HepG2 (cell line): Measurements from ENCODE around the gene KPNA4. TPM values are rescaled to one million over a fixed set of nuclear protein-coding genes. Genes with fewer than 3 reads are reported as not detected.

Source experiments
- ATAC-seq: fragments of 200-7000 bp; cut with Tn5 transposase; 3 replicates; pipeline ENCODE4 v1.9.1; 2020; ENCODE audit warnings: mild to moderate bottlenecking, moderate library complexity
- BruUV-seq: library from RNA; stranded (reverse); fragments of 400-500 nt; replicated peaks from 2 replicates; lab custom pipeline; 2021; lab: Mats Ljungman, UMichigan
- CTCF ChIA-PET: fragments of 300-600 bp; formaldehyde crosslinking; extraction: SDS; loops from one replicate; lab custom pipeline; 2021; ENCODE audit warnings: low total read pairs, inconsistent platforms, low intra/inter-chr PET ratio; lab: Yijun Ruan, JAX
- POLR2A ChIA-PET: fragments of 350-600 bp; sonication (Branson Sonifier 250); formaldehyde crosslinking; loops from one replicate; lab custom pipeline; 2020; ENCODE audit warnings: antibody characterized with exemption, inconsistent platforms; lab: Yijun Ruan, JAX
- DNase-seq: peaks from one replicate; pipeline ENCODE4 v3.0.0-alpha.2; 2015; ENCODE audit warnings: low spot score
- FAIRE-seq: peaks from 3 replicates; lab custom pipeline; 2011; peaks lifted over from hg19 to GRCh38; lab: Jason Lieb, UNC
- H2AFZ ChIP-seq: one replicate; pipeline ENCODE4 v1.6.1; 2011; ENCODE audit warnings: low read length, inconsistent platforms
- H3K27ac ChIP-seq: fragments of 300-600 bp; 3 replicates; pipeline ENCODE4 v1.8.0; 2011; ENCODE audit warnings: mixed run types, mild to moderate bottlenecking, mixed read lengths, low read length, inconsistent platforms; ENCODE audit not compliant: insufficient read depth; ENCODE audit errors: extremely low read length
- H3K27me3 ChIP-seq, 2 experiments: fragments of 200-600 bp in 1 of 2; 2 replicates in 1 of 2; 3 replicates in 1 of 2; pipeline versions ENCODE4 v1.6.0 to v1.8.0; 2011; ENCODE audit warnings: low read length in 2 of 2, mild to moderate bottlenecking in 2 of 2, moderate library complexity in 2 of 2, inconsistent platforms in 1 of 2; ENCODE audit not compliant: insufficient read depth in 2 of 2, control insufficient read depth in 1 of 2
- H3K36me3 ChIP-seq, 2 experiments: fragments of 200-600 bp in 1 of 2; replicated peaks in 1 of 2; 2 replicates in 1 of 2; 3 replicates in 1 of 2; pipeline versions ENCODE4 v1.5.1 to v1.8.0; 2011; ENCODE audit warnings: low read length in 2 of 2, inconsistent platforms in 1 of 2; ENCODE audit not compliant: insufficient read depth in 2 of 2, control insufficient read depth in 1 of 2
- H3K4me1 ChIP-seq: 2 replicates; pipeline ENCODE4 v1.5.1; 2012; ENCODE audit warnings: low read length, inconsistent platforms; ENCODE audit not compliant: insufficient read depth
- H3K4me2 ChIP-seq: 2 replicates; pipeline ENCODE4 v1.6.0; 2011; ENCODE audit warnings: low read depth, low read length, inconsistent platforms
- H3K4me3 ChIP-seq, 3 experiments: fragments of 200-600 bp in 1 of 3; sonication (generic), shearing (Covaris generic) in 1 of 3; replicated peaks in 1 of 3; 2 replicates each; pipeline ENCODE4 v1.5.1; 2011 to 2016; ENCODE audit warnings: low read length in 3 of 3, inconsistent platforms in 2 of 3, low read depth in 2 of 3, mild to moderate bottlenecking in 2 of 3, control low read depth in 1 of 3, mixed read lengths in 1 of 3; ENCODE audit not compliant: insufficient read depth in 1 of 3
- H3K79me2 ChIP-seq: one replicate; pipeline ENCODE4 v1.6.1; 2011; ENCODE audit warnings: low read length, inconsistent platforms; ENCODE audit not compliant: insufficient read depth
- H3K9ac ChIP-seq: 2 replicates; pipeline ENCODE4 v1.6.0; 2011; ENCODE audit warnings: mild to moderate bottlenecking, low read depth, low read length, inconsistent platforms; ENCODE audit not compliant: insufficient read depth
- H3K9me3 ChIP-seq: 2 replicates; pipeline ENCODE4 v1.5.1; 2012; ENCODE audit warnings: mild to moderate bottlenecking, low read length
- H4K20me1 ChIP-seq: 2 replicates; pipeline ENCODE4 v1.6.0; 2011; ENCODE audit warnings: inconsistent platforms, mild to moderate bottlenecking, low read length, moderate library complexity; ENCODE audit not compliant: insufficient read depth
- ELF4 ChIP-seq: sonication (generic); formaldehyde crosslinking; IDR thresholded peaks from 2 replicates; pipeline ENCODE4 v1.5.0; 2020; ENCODE audit warnings: missing genetic modification reagents, mild to moderate bottlenecking, moderate library complexity, borderline replicate concordance
- GTF3A ChIP-seq: sonication (generic); formaldehyde crosslinking; conservative IDR thresholded peaks from 2 replicates; pipeline ENCODE4 v1.4.0; 2020; ENCODE audit warnings: mild to moderate bottlenecking, missing genetic modification reagents
- KDM6A ChIP-seq: IDR thresholded peaks from 2 replicates; pipeline ENCODE4 v1.6.1; 2016; ENCODE audit warnings: low read depth
- KLF9 ChIP-seq: IDR thresholded peaks from 2 replicates; pipeline ENCODE4 v1.6.1; 2016; ENCODE audit warnings: low read depth
- PRPF4 ChIP-seq: fragments of 200-400 bp; formaldehyde crosslinking; IDR thresholded peaks from 2 replicates; pipeline ENCODE4 v1.6.1; 2016; ENCODE audit warnings: low read length, low read depth; ENCODE audit not compliant: poor library complexity, severe bottlenecking
- TBP ChIP-seq: sonication (generic); formaldehyde crosslinking; IDR thresholded peaks from 2 replicates; pipeline ENCODE4 v1.5.0; 2020; ENCODE audit warnings: missing genetic modification reagents
- TFAP4 ChIP-seq: sonication (generic); IDR thresholded peaks from 2 replicates; pipeline ENCODE4 v1.6.1; 2016; ENCODE audit warnings: low read depth, borderline replicate concordance
- ZBED4 ChIP-seq: sonication (generic); formaldehyde crosslinking; IDR thresholded peaks from 2 replicates; pipeline ENCODE4 v1.4.0; 2020; ENCODE audit warnings: missing genetic modification reagents, borderline replicate concordance
- ZNF33A ChIP-seq: sonication (generic); formaldehyde crosslinking; IDR thresholded peaks from 2 replicates; pipeline ENCODE4 v1.5.1; 2020; ENCODE audit warnings: missing genetic modification reagents, mild to moderate bottlenecking, moderate library complexity, borderline replicate concordance
- ZNF670 ChIP-seq: sonication (generic); formaldehyde crosslinking; IDR thresholded peaks from 2 replicates; pipeline ENCODE4 v1.8.0; 2022; ENCODE audit warnings: mild to moderate bottlenecking, missing genetic modification reagents, borderline replicate concordance
- ZNF792 ChIP-seq: IDR thresholded peaks from 2 replicates; pipeline ENCODE4 v1.6.1; 2016
- ZSCAN31 ChIP-seq: sonication (generic); formaldehyde crosslinking; IDR thresholded peaks from 2 replicates; pipeline ENCODE4 v1.5.0; 2020; ENCODE audit warnings: low read depth, mild to moderate bottlenecking, missing genetic modification reagents
- WGBS: methylation state at CpG from one replicate; pipeline ENCODE4 v1.1.6; 2017; ENCODE audit warnings: low lambda C conversion rate; 5-methylcytosine and 5-hydroxymethylcytosine counted together
- in situ Hi-C: cut with HindIII; loops from 2 replicates; pipeline ENCODE4 v1.10.0; 2017; ENCODE audit warnings: low pct_unique_long_range_greater_than_20kb; ENCODE audit not compliant: extremely low pct_ligation_motif_present
- intact Hi-C: fragments of 100-400 bp; cut with micrococcal nuclease; formaldehyde crosslinking; loops from one replicate; pipeline ENCODE4 v1.10.0; 2022; ENCODE audit not compliant: unreplicated experiment
- polyA plus RNA-seq, 8 experiments: library from polyadenylated mRNA; depleted of rRNA in 3 of 8; stranded (reverse) in 7 of 8; unstranded in 1 of 8; fragments of >200 nt; fragmentation: Illumina TruSeq in 4 of 8; extraction: Trizol in 4 of 8; gene quantifications; 2 replicates each; pipeline versions ENCODE4 v1.2.1 to v1.2.3, GENCODE V29; 2011 to 2016; ENCODE audit warnings: low read depth in 4 of 8, missing spikeins in 1 of 8, mixed read lengths in 1 of 8; ENCODE audit not compliant: insufficient read depth in 1 of 8
- total RNA-seq, 5 experiments: library from RNA; depleted of rRNA; stranded (reverse); fragments of >200 nt; fragmentation: Illumina TruSeq; extraction: Trizol; gene quantifications; 2 replicates each; pipeline ENCODE4 v1.2.3, GENCODE V29; 2016; ENCODE audit warnings: low read depth in 1 of 5
- TF ChIP-seq, protein P1 (sequence below): sonication (generic); formaldehyde crosslinking; IDR thresholded peaks from 2 replicates; pipeline ENCODE4 v1.9.0; 2021; ENCODE audit warnings: missing genetic modification reagents, mild to moderate bottlenecking, borderline replicate concordance
- TF ChIP-seq, protein P2 (sequence below): sonication (generic); formaldehyde crosslinking; conservative IDR thresholded peaks from 2 replicates; pipeline ENCODE4 v1.4.0; 2020; ENCODE audit warnings: missing genetic modification reagents
- TF ChIP-seq, protein P3 (sequence below): sonication (generic); formaldehyde crosslinking; IDR thresholded peaks from 2 replicates; pipeline ENCODE4 v1.8.1; 2023; ENCODE audit warnings: mild to moderate bottlenecking, missing genetic modification reagents, borderline replicate concordance
- TF ChIP-seq, protein P4 (sequence below): sonication (generic); formaldehyde crosslinking; IDR thresholded peaks from 2 replicates; pipeline ENCODE4 v1.4.0; 2020; ENCODE audit warnings: missing genetic modification reagents

KPNA4 gene
- total and polyA plus RNA-seq, 2 of the 13 experiments (the other 11 are each of a cell fraction or from before 2014, with no cell fraction given), result 9.9 to 27.9 TPM

- ATAC-seq (no peak), DNase-seq (no peak), FAIRE-seq (no peak)
- in situ Hi-C loops, result no loop called here
- Histone ChIP-seq H2AFZ (no peak overlapping the region), H3K79me2 (no peaks in the 10 kb centered on the region), H3K4me1 (no peaks in the 10 kb centered on the region), H4K20me1 (no peaks in the 10 kb centered on the region), H3K27ac (no peak overlapping the region), H3K4me3 (no peak overlapping the region), H3K9me3 (no peaks in the 10 kb centered on the region), H3K4me2 (no peak overlapping the region), H3K27me3 (no peaks in the 10 kb centered on the region; a peak in 2 of 5 replicates), H3K9ac (no peak overlapping the region), H3K36me3 (no peaks in the 10 kb centered on the region)
- BruUV-seq, result no TSS peak
- intact Hi-C loops, result no loop called here
- WGBS, result 27% methylated on average over 2 of the region's 2 CpGs
- ChIA-PET CTCF (no interaction called here), POLR2A (no interaction called here)
- TF ChIP-seq ZNF33A (CRISPR knock-in tag) (no peak), GTF3A (CRISPR knock-in tag) (no peak), TBP (CRISPR knock-in tag) (no peak), ZBED4 (CRISPR knock-in tag) (no peak), ZNF792 (CRISPR knock-in tag) (no peak), ZNF670 (CRISPR knock-in tag) (no peak), KLF9 (CRISPR knock-in tag) (no peak), PRPF4 (no peak), ZSCAN31 (CRISPR knock-in tag) (no peak), ELF4 (CRISPR knock-in tag) (no peak), KDM6A (CRISPR knock-in tag) (no peak), TFAP4 (no peak)
- TF ChIP-seq, protein P1, sequence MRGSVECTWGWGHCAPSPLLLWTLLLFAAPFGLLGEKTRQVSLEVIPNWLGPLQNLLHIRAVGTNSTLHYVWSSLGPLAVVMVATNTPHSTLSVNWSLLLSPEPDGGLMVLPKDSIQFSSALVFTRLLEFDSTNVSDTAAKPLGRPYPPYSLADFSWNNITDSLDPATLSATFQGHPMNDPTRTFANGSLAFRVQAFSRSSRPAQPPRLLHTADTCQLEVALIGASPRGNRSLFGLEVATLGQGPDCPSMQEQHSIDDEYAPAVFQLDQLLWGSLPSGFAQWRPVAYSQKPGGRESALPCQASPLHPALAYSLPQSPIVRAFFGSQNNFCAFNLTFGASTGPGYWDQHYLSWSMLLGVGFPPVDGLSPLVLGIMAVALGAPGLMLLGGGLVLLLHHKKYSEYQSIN (CRISPR knock-in tag), result no peak
- TF ChIP-seq, protein P2, sequence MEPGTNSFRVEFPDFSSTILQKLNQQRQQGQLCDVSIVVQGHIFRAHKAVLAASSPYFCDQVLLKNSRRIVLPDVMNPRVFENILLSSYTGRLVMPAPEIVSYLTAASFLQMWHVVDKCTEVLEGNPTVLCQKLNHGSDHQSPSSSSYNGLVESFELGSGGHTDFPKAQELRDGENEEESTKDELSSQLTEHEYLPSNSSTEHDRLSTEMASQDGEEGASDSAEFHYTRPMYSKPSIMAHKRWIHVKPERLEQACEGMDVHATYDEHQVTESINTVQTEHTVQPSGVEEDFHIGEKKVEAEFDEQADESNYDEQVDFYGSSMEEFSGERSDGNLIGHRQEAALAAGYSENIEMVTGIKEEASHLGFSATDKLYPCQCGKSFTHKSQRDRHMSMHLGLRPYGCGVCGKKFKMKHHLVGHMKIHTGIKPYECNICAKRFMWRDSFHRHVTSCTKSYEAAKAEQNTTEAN (CRISPR knock-in tag), result no peak
- TF ChIP-seq, protein P3, sequence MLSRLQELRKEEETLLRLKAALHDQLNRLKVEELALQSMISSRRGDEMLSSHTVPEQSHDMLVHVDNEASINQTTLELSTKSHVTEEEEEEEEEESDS (CRISPR knock-in tag), result no peak
- TF ChIP-seq, protein P4, sequence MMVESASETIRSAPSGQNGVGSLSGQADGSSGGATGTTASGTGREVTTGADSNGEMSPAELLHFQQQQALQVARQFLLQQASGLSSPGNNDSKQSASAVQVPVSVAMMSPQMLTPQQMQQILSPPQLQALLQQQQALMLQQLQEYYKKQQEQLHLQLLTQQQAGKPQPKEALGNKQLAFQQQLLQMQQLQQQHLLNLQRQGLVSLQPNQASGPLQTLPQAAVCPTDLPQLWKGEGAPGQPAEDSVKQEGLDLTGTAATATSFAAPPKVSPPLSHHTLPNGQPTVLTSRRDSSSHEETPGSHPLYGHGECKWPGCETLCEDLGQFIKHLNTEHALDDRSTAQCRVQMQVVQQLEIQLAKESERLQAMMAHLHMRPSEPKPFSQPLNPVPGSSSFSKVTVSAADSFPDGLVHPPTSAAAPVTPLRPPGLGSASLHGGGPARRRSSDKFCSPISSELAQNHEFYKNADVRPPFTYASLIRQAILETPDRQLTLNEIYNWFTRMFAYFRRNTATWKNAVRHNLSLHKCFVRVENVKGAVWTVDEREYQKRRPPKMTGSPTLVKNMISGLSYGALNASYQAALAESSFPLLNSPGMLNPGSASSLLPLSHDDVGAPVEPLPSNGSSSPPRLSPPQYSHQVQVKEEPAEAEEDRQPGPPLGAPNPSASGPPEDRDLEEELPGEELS (CRISPR knock-in tag), result no peak
These were observed 101.0 kb downstream of the KPNA4 start for GRCh38 chr3:160464321-160464720.
